K562 (cell line): ENCODE data around the gene CLTRN. TPM values are rescaled to one million over a fixed set of nuclear protein-coding genes. Genes with fewer than 3 reads are reported as not detected.
A peak's percentile ranks its signal among the peaks of the same experiment; 100 is the strongest.

Experiments
- ATF3 ChIP-seq, 2 experiments: fragments of 450-650 bp in 1 of 2; sonication (generic) in 1 of 2; formaldehyde crosslinking in 1 of 2; IDR thresholded peaks in 1 of 2; conservative IDR thresholded peaks in 1 of 2; 2 replicates each; pipeline versions ENCODE4 v1.6.1 to v1.8.1; 2016 to 2023; ENCODE audit warnings: mild to moderate bottlenecking in 2 of 2, moderate library complexity in 2 of 2, inconsistent platforms in 1 of 2, missing genetic modification reagents in 1 of 2
- BHLHE40 ChIP-seq: IDR thresholded peaks from 2 replicates; pipeline ENCODE4 v1.6.1; 2011; ENCODE audit warnings: low read length, improper control_type of control experiment
- BMI1 ChIP-seq: fragments of 150-350 bp; IDR thresholded peaks from 2 replicates; pipeline ENCODE4 v1.6.1; 2014; ENCODE audit warnings: low read length
- CBFA2T2 ChIP-seq: fragments of 450-650 bp; conservative IDR thresholded peaks from 2 replicates; pipeline ENCODE4 v1.6.1; 2017; ENCODE audit warnings: mild to moderate bottlenecking
- FOSL1 ChIP-seq: fragments of 200-800 bp; sonication (Bioruptor generic); conservative IDR thresholded peaks from 2 replicates; pipeline ENCODE4 v1.6.1; 2016; ENCODE audit warnings: missing genetic modification characterization, missing compliant biosample characterization
- FOXA1 ChIP-seq: fragments of 450-650 bp; IDR thresholded peaks from 2 replicates; pipeline ENCODE4 v1.6.1; 2016; ENCODE audit warnings: mild to moderate bottlenecking, borderline replicate concordance
- HNRNPH1 ChIP-seq: fragments of 200-400 bp; formaldehyde crosslinking; optimal IDR thresholded peaks from 2 replicates; pipeline ENCODE3; 2017; ENCODE audit warnings: low read depth, mild to moderate bottlenecking, low read length, moderate library complexity
- MTA1 ChIP-seq: fragments of 450-650 bp; IDR thresholded peaks from 2 replicates; pipeline ENCODE4 v1.6.1; 2017; ENCODE audit warnings: borderline replicate concordance
- MYNN ChIP-seq, 2 experiments: sonication (generic); formaldehyde crosslinking in 1 of 2; IDR thresholded peaks; 2 replicates each; pipeline versions ENCODE4 v1.5.0 to v1.6.1; 2016 to 2020; ENCODE audit warnings: antibody characterized with exemption in 1 of 2, missing genetic modification reagents in 1 of 2
- NFE2 ChIP-seq: IDR thresholded peaks from 2 replicates; pipeline ENCODE4 v1.6.1; 2014; ENCODE audit warnings: antibody characterized with exemption, low read depth
- RFX1 ChIP-seq: fragments of 450-650 bp; IDR thresholded peaks from 2 replicates; pipeline ENCODE4 v1.6.1; 2016; ENCODE audit warnings: mild to moderate bottlenecking, moderate library complexity
- SFPQ ChIP-seq: fragments of 200-400 bp; formaldehyde crosslinking; IDR thresholded peaks from 2 replicates; pipeline ENCODE4 v1.6.1; 2017; ENCODE audit warnings: mild to moderate bottlenecking, low read depth, low read length, moderate library complexity
- SIN3A ChIP-seq, 2 experiments: fragments of 150-350 bp in 1 of 2; IDR thresholded peaks; 2 replicates each; pipeline ENCODE4 v1.6.1; 2011 to 2016; ENCODE audit warnings: borderline replicate concordance in 2 of 2, low read depth in 2 of 2, low read length in 2 of 2, mild to moderate bottlenecking in 2 of 2, moderate library complexity in 2 of 2; ENCODE audit not compliant: control insufficient read depth in 1 of 2
- SIRT6 ChIP-seq: IDR thresholded peaks from one replicate; pipeline ENCODE4 v1.6.1; 2012; ENCODE audit warnings: low read depth, mild to moderate bottlenecking, control low read depth, inconsistent platforms, low read length, moderate library complexity
- SMARCB1 ChIP-seq: IDR thresholded peaks from 2 replicates; pipeline ENCODE4 v1.6.1; 2011; ENCODE audit warnings: improper control_type of control experiment, low read depth; ENCODE audit not compliant: insufficient read length
- TEAD4 ChIP-seq, 2 experiments: sonication (generic) in 1 of 2; formaldehyde crosslinking in 1 of 2; IDR thresholded peaks; 2 replicates each; pipeline versions ENCODE4 v1.6.1 to v1.8.0; 2012 to 2022; ENCODE audit warnings: borderline replicate concordance in 1 of 2, inconsistent platforms in 1 of 2, low read length in 1 of 2, mild to moderate bottlenecking in 1 of 2, missing genetic modification reagents in 1 of 2
- U2AF2 ChIP-seq: fragments of 200-400 bp; formaldehyde crosslinking; optimal IDR thresholded peaks from 2 replicates; pipeline ENCODE3; 2017; ENCODE audit warnings: low read depth, mild to moderate bottlenecking, low read length
- ZNF133 ChIP-seq: fragments of 250-450 bp; sonication (Bioruptor Pico); IDR thresholded peaks from 2 replicates; pipeline ENCODE4 v1.4.0; 2020; ENCODE audit warnings: mild to moderate bottlenecking
- ZNF696 ChIP-seq: fragments of 250-450 bp; sonication (Bioruptor Pico); conservative IDR thresholded peaks from 2 replicates; pipeline ENCODE4 v1.4.0; 2020; ENCODE audit warnings: mild to moderate bottlenecking, moderate library complexity
- ZNF740 ChIP-seq, 3 experiments: fragments of 200-800 bp in 1 of 3; sonication (Bioruptor generic) in 1 of 3; sonication (generic) in 1 of 3; formaldehyde crosslinking in 1 of 3; IDR thresholded peaks; 2 replicates each; pipeline versions ENCODE4 v1.6.1 to v1.8.0; 2016 to 2022; ENCODE audit warnings: mild to moderate bottlenecking in 2 of 3, missing compliant biosample characterization in 2 of 3, missing genetic modification characterization in 2 of 3, missing genetic modification reagents in 1 of 3
- ZZZ3 ChIP-seq: fragments of 450-650 bp; IDR thresholded peaks from 2 replicates; pipeline ENCODE4 v1.6.1; 2016; ENCODE audit warnings: antibody characterized with exemption, mild to moderate bottlenecking, moderate library complexity
- polyA plus RNA-seq, 8 experiments: library from polyadenylated mRNA; depleted of rRNA in 4 of 8; stranded (reverse) in 5 of 8; unstranded in 3 of 8; fragments of >200 nt; fragmentation: Nextera tagmentation in 2 of 8; fragmentation: Illumina TruSeq in 1 of 8; extraction: Ambion mirVana in 2 of 8; extraction: Trizol in 1 of 8; gene quantifications; 2 replicates each; pipeline versions ENCODE4 v1.2.1 to v1.2.3, GENCODE V29; 2011 to 2014; ENCODE audit warnings: inconsistent platforms in 1 of 8, missing spikeins in 1 of 8
- total RNA-seq, 7 experiments: library from RNA; depleted of rRNA in 6 of 7; stranded (reverse); fragments of >200 nt in 6 of 7; fragmentation: Illumina TruSeq in 2 of 7; extraction: Trizol in 2 of 7; gene quantifications; 2 replicates each; pipeline versions ENCODE4 v1.2.1 to v1.2.3, GENCODE V29; 2011 to 2021; ENCODE audit warnings: low replicate concordance in 1 of 7

The CLTRN gene
- total and polyA plus RNA-seq, 9 of the 15 experiments (the other 6 are each of a cell fraction or from before 2014, with no cell fraction given) = 0.11 to 0.36 (median 0.18) TPM; not detected in 2

- no peak for TF ChIP-seq RFX1
- 0 out of 2 replicates have a peak, but pooled peaks have one; percentile 1 for TF ChIP-seq TEAD4 (IDR thresholded peaks at IDR 0.05; ENCODE audit: low read length)
- no peak for TF ChIP-seq TEAD4 (CRISPR knock-in tag; IDR thresholded peaks at IDR 0.05; ENCODE audit: borderline replicate concordance)
- TF ChIP-seq SIRT6 = no peak
- no peak for TF ChIP-seq U2AF2
- TF ChIP-seq BHLHE40 = peak; percentile 91
- TF ChIP-seq ZNF696 = no peak
- no peak for TF ChIP-seq BMI1
- no peak for TF ChIP-seq SFPQ
- TF ChIP-seq ATF3 (IDR thresholded peaks at IDR 0.05) = no peak
- TF ChIP-seq ATF3 (CRISPR knock-in tag; conservative IDR thresholded peaks at IDR 0.05) = no peak
- no peak for TF ChIP-seq FOXA1
- TF ChIP-seq HNRNPH1 = no peak
- TF ChIP-seq CBFA2T2 = no peak
- TF ChIP-seq NFE2 = no peak
- TF ChIP-seq ZNF740 (CRISPR knock-in tag; IDR thresholded peaks at IDR 0.05) = no peak
- TF ChIP-seq ZNF740 (tag; IDR thresholded peaks at IDR 0.05) = no peak
- TF ChIP-seq ZZZ3 = no peak
- no peak for TF ChIP-seq FOSL1 (tag)
- TF ChIP-seq SIN3A (IDR thresholded peaks at IDR 0.05; ENCODE audit: borderline replicate concordance in 2 of 2, control insufficient read depth in 1 of 2, low read depth in 2 of 2, low read length in 2 of 2) = peak in 1 of 2 experiments; percentile 58; a peak in 1 of 4 replicates
- TF ChIP-seq MTA1 = no peak
- TF ChIP-seq ZNF133 (CRISPR knock-in tag) = no peak
- TF ChIP-seq MYNN (IDR thresholded peaks at IDR 0.05) = no peak
- TF ChIP-seq MYNN (CRISPR knock-in tag; IDR thresholded peaks at IDR 0.05) = no peak
- TF ChIP-seq SMARCB1 = no peak
Measured at GRCh38 chrX:15674514-15674840, 9.9 kb upstream of the CLTRN start (continued).
